OCI-LY1 (cell line): Measurements from ENCODE around the gene SFI1.

ENCODE experiments used
- H2AFZ ChIP-seq: fragments of 200-600 bp; sonication (generic), shearing (Covaris generic); 2 replicates; pipeline ENCODE4 v1.6.0; 2014; ENCODE audit warnings: antibody characterized with exemption, mild to moderate bottlenecking, low read length
- H3F3A ChIP-seq: fragments of 200-600 bp; sonication (generic), shearing (Covaris generic); 2 replicates; pipeline ENCODE4 v1.6.0; 2014; ENCODE audit warnings: mild to moderate bottlenecking, antibody characterized with exemption, low read length, moderate library complexity; ENCODE audit not compliant: insufficient read depth
- H3K27ac ChIP-seq: fragments of 200-600 bp; sonication (generic); 2 replicates; pipeline ENCODE4 v1.5.1; 2014; ENCODE audit warnings: low read length, mixed run types, mild to moderate bottlenecking, low read depth; ENCODE audit not compliant: poor library complexity, severe bottlenecking
- H3K27me3 ChIP-seq: fragments of 200-600 bp; sonication (generic); 2 replicates; pipeline ENCODE4 v1.6.0; 2014; ENCODE audit warnings: antibody characterized with exemption, mild to moderate bottlenecking, low read length, moderate library complexity; ENCODE audit not compliant: insufficient read depth
- H3K36me3 ChIP-seq: fragments of 200-600 bp; sonication (generic); 2 replicates; pipeline ENCODE4 v1.6.1; 2014; ENCODE audit warnings: mild to moderate bottlenecking, antibody characterized with exemption, low read length, moderate library complexity, mixed read lengths; ENCODE audit not compliant: insufficient read depth
- H3K4me1 ChIP-seq: fragments of 200-600 bp; sonication (generic); 2 replicates; pipeline ENCODE4 v1.5.1; 2014; ENCODE audit warnings: mild to moderate bottlenecking, low read length, moderate library complexity; ENCODE audit not compliant: insufficient read depth, severe bottlenecking
- H3K4me2 ChIP-seq: fragments of 200-600 bp; sonication (generic), shearing (Covaris generic); 2 replicates; pipeline ENCODE4 v1.6.1; 2014; ENCODE audit warnings: low read length
- H3K4me3 ChIP-seq: fragments of 200-600 bp; sonication (generic); 2 replicates; pipeline ENCODE4 v1.5.1; 2014; ENCODE audit warnings: low read length, low read depth, mild to moderate bottlenecking, mixed read lengths; ENCODE audit not compliant: poor library complexity, severe bottlenecking
- H3K79me2 ChIP-seq: fragments of 200-600 bp; shearing (Covaris generic); 2 replicates; pipeline ENCODE4 v1.6.1; 2016; ENCODE audit warnings: mixed run types, low read length, mixed read lengths; ENCODE audit not compliant: insufficient read depth
- H3K9ac ChIP-seq: fragments of 200-600 bp; sonication (generic), shearing (Covaris generic); 2 replicates; pipeline ENCODE4 v1.6.1; 2014; ENCODE audit warnings: mild to moderate bottlenecking, low read length, mixed read lengths
- H3K9me2 ChIP-seq: fragments of 200-600 bp; sonication (generic), shearing (Covaris generic); 2 replicates; pipeline ENCODE4 v1.6.1; 2014; ENCODE audit warnings: low read depth, mild to moderate bottlenecking, low read length, mixed read lengths
- H3K9me3 ChIP-seq: fragments of 200-600 bp; shearing (Covaris generic); 2 replicates; pipeline ENCODE4 v1.6.1; 2014; ENCODE audit warnings: low read length, mixed read lengths
- H4K20me1 ChIP-seq: fragments of 200-600 bp; sonication (generic), shearing (Covaris generic); 2 replicates; pipeline ENCODE4 v1.6.0; 2016; ENCODE audit warnings: mild to moderate bottlenecking, low read length; ENCODE audit not compliant: insufficient read depth
- CTCF ChIP-seq: fragments of 200-600 bp; sonication (generic), shearing (Covaris generic); IDR thresholded peaks from 2 replicates; pipeline ENCODE4 v1.5.1; 2017; ENCODE audit warnings: mild to moderate bottlenecking, antibody characterized with exemption, low read length, moderate library complexity, mixed read lengths
- EZH2 ChIP-seq: fragments of 200-600 bp; sonication (generic), shearing (Covaris generic); IDR thresholded peaks from 2 replicates; pipeline ENCODE4 v1.8.0; 2017; ENCODE audit warnings: borderline replicate concordance, mixed run types, mild to moderate bottlenecking, antibody characterized with exemption, low read length, moderate library complexity, mixed read lengths

The SFI1 gene

GRCh38 chr22:31627223-31627731 is 130.9 kb downstream of the SFI1 start:
- H3K9me3 ChIP-seq, result no peaks in the 10 kb centered on the region
- H3K79me2 ChIP-seq, result no peaks in the 10 kb centered on the region
- H3F3A ChIP-seq, result 0 out of 2 replicates have a peak, but pooled peaks cover 7% of the 10 kb centered on the region
- no peaks in the 10 kb centered on the region for H3K9me2 ChIP-seq
- no peaks in the 10 kb centered on the region for H4K20me1 ChIP-seq
- TF ChIP-seq EZH2, result no peak
- TF ChIP-seq CTCF, result no peak
- no peak overlapping the region for H3K4me3 ChIP-seq
- H3K9ac ChIP-seq, result peak overlapping the region; percentile 17; the same call in 1 of the 2 replicates
- H3K27me3 ChIP-seq, result no peaks in the 10 kb centered on the region
- peak overlapping the region; percentile 41; the same call in 1 of the 2 replicates for H3K4me2 ChIP-seq
- peaks cover 39% of the 10 kb centered on the region for H3K4me1 ChIP-seq
- H3K36me3 ChIP-seq, result peaks cover 26% of the 10 kb centered on the region; the same call in 1 of the 2 replicates
- H3K27ac ChIP-seq, result peak overlapping the region; percentile 63
- H2AFZ ChIP-seq, result no peak overlapping the region

- Histone ChIP-seq H3K79me2 (no peaks in the 10 kb centered on the region), H3K4me3 (no peak overlapping the region), H4K20me1 (no peaks in the 10 kb centered on the region), H2AFZ (no peak overlapping the region), H3K9me3 (no peaks in the 10 kb centered on the region), H3K4me1 (peaks cover 47% of the 10 kb centered on the region), H3K27me3 (no peaks in the 10 kb centered on the region), H3F3A (0 out of 2 replicates have a peak, but pooled peaks cover 7% of the 10 kb centered on the region), H3K9me2 (no peaks in the 10 kb centered on the region), H3K27ac (no peak overlapping the region), H3K4me2 (no peak overlapping the region), H3K9ac (no peak overlapping the region), H3K36me3 (peaks cover 20% of the 10 kb centered on the region; the same call in 1 of the 2 replicates)
- TF ChIP-seq EZH2, result no peak
- no peak for TF ChIP-seq CTCF
These were observed 132.0 kb downstream of the SFI1 start for GRCh38 chr22:31628362-31628761.

- H3K27ac ChIP-seq, result peak overlapping the region; percentile 91
- H3K36me3 ChIP-seq, result peaks cover 20% of the 10 kb centered on the region; the same call in 1 of the 2 replicates
- H3K4me3 ChIP-seq, result peak overlapping the region; percentile 60
- no peaks in the 10 kb centered on the region for H3K9me2 ChIP-seq
- H2AFZ ChIP-seq, result no peak overlapping the region
- peak overlapping the region; percentile 79 for H3K4me2 ChIP-seq
- 0 out of 2 replicates have a peak, but pooled peaks cover 7% of the 10 kb centered on the region for H3F3A ChIP-seq
- TF ChIP-seq CTCF (peak; percentile 52), EZH2 (no peak)
- peaks cover 52% of the 10 kb centered on the region for H3K4me1 ChIP-seq
- H3K79me2 ChIP-seq, result no peaks in the 10 kb centered on the region
- H3K9me3 ChIP-seq, result no peaks in the 10 kb centered on the region
- no peaks in the 10 kb centered on the region for H3K27me3 ChIP-seq
- no peak overlapping the region; the same call in 1 of the 2 replicates for H3K9ac ChIP-seq
- H4K20me1 ChIP-seq, result no peaks in the 10 kb centered on the region
These were observed 132.8 kb downstream of the SFI1 start for GRCh38 chr22:31628969-31629708.
